Fibroblast of lung (primary cell): Measurements from ENCODE around the gene EFHB.

Experiments used
- EZH2 ChIP-seq: IDR thresholded peaks from 2 replicates; pipeline ENCODE4 v1.5.1; 2012; ENCODE audit warnings: low read length, control low read depth, mild to moderate bottlenecking; ENCODE audit errors: missing control alignments
- TF ChIP-seq, protein P1 (sequence below), 2 donors: IDR thresholded peaks in 1 of 2; conservative IDR thresholded peaks in 1 of 2; 1 replicate in 1 of 2; 2 replicates in 1 of 2; pipeline ENCODE4 v1.5.1; 2011 to 2012; ENCODE audit warnings: low read length in 2 of 2, control low read depth in 1 of 2, inconsistent platforms in 1 of 2, low read depth in 1 of 2, mild to moderate bottlenecking in 1 of 2

DNA sequence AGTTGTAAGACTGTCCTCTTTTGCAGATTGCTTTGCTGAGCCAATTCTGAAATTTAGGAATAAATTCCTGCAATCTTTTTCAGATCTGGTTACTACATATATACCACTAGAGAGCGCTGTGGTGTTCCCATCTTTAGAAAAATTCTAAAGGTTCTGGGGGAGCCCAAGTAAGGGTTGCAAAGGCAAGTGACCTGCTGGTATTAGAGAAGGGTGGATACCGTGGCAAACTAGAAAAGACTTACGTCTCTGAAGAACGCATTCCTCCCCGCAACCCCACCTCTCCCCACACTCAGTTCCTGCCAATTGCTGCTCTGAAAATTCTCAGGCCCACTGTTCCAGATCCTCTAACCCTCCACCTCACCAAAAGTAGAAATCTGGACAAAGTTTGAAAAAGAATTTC, 48.5 kb downstream of the EFHB start:
- TF ChIP-seq, protein P1, sequence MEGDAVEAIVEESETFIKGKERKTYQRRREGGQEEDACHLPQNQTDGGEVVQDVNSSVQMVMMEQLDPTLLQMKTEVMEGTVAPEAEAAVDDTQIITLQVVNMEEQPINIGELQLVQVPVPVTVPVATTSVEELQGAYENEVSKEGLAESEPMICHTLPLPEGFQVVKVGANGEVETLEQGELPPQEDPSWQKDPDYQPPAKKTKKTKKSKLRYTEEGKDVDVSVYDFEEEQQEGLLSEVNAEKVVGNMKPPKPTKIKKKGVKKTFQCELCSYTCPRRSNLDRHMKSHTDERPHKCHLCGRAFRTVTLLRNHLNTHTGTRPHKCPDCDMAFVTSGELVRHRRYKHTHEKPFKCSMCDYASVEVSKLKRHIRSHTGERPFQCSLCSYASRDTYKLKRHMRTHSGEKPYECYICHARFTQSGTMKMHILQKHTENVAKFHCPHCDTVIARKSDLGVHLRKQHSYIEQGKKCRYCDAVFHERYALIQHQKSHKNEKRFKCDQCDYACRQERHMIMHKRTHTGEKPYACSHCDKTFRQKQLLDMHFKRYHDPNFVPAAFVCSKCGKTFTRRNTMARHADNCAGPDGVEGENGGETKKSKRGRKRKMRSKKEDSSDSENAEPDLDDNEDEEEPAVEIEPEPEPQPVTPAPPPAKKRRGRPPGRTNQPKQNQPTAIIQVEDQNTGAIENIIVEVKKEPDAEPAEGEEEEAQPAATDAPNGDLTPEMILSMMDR (conservative IDR thresholded peaks at IDR 0.05 in 1 of 2, IDR thresholded peaks at IDR 0.05 in 1 of 2; ENCODE audit: low read depth in 1 of 2, low read length in 2 of 2) = peak; percentile 60 to 61
- no peak for TF ChIP-seq EZH2
